NCI-H187 treated with DMSO at 0.1 percent for 48 hours (cell line): ENCODE results near the gene CTNNA3.

Experiments
- DNase-seq: peaks from one replicate; lab custom pipeline; 2025; lab: John Stamatoyannopoulos, UW

The CTNNA3 gene

GRCh38 chr10:66811211-66811610, 884.8 kb downstream of the CTNNA3 start:
- no peak for DNase-seq

DNA sequence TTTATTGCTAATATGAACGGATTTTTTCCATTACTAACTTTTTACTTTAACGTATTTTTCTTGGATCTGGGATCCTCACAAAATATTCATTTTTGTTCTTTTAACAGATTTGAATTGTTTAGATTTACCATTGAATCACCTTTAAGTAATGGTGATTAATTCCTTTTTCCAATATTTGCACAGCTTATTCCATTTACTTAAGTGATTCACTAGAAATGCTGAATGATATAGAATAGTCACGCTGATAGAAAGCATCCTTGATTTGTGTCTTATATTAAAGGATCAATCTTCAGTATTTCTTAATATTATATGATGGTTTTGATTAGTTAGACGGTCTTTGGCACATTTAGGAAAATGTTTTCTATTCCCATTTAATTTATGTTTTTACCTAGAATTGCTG, 886.6 kb downstream of the CTNNA3 start:
- no peak for DNase-seq

- no peak for DNase-seq
Observed at GRCh38 chr10:66805612-66806011, 890.4 kb downstream of the CTNNA3 start.

- no peak for DNase-seq
Observed at GRCh38 chr10:66804962-66805361, 891.0 kb downstream of the CTNNA3 start.

GRCh38 chr10:66803174-66803573, 892.8 kb downstream of the CTNNA3 start:
- DNase-seq: no peak

- no peak for DNase-seq
Observed at GRCh38 chr10:66799474-66799873, 896.5 kb downstream of the CTNNA3 start.

DNA sequence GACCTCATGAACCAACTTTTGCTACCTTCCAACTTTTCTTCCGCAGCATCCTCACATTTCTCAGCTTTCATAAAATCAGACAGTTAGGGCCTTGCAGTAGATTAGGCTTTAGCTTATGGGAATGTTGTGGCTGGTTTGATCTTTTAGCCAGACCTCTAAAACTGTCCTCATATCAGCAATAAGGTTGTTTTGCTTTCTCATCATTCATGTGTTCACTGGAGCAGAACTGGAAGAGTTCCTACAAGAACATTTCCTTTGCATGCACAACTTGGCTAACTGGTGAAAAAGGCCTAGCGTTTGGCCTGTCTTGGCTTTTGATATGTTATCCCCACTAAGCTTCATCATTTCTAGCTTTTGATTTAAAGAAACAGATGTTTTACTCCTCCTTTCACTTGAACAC, 900.1 kb downstream of the CTNNA3 start:
- DNase-seq: no peak

- DNase-seq: no peak
Observed at GRCh38 chr10:66792441-66792840, 903.6 kb downstream of the CTNNA3 start.

GRCh38 chr10:66788178-66788987, 907.6 kb downstream of the CTNNA3 start:
- DNase-seq: no peak

DNA sequence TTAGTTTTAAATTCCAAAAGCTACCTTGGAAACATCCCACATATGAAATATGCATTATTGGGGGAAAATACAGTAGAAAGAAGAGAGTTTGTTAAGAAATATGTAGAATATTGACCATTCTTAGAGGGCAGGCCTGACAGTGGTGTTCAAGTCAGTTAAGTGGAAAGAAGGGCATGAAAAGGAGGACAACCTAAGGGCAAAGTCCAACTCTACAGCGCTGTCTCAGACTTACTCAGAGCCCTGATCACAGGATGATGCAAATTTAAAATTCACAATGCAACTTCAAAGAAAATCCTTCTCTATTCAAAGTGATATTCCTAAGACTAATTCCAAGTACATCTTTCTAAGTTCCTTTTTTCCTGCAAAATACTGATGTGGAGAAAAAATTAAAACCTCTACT, 909.3 kb downstream of the CTNNA3 start:
- no peak for DNase-seq

DNA sequence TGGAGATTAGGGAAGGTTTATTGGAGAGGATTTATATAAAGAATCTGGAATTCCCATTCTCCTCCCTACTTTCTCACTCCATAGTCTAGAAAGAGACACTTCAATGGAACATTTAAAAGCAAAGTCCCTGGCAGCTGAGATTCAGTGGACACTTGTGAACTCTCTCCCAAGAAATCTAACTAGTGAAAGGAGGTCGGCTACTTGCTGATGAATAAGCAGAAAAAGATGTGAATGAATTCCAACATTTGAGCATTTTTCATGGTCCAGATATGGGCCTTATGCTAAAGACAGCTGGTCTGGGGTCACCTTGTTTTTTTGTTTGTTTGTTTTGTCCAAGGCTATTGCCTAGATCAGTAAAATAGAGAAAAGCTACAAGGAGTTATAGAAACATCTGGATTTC, 911.2 kb downstream of the CTNNA3 start:
- no peak for DNase-seq

DNA sequence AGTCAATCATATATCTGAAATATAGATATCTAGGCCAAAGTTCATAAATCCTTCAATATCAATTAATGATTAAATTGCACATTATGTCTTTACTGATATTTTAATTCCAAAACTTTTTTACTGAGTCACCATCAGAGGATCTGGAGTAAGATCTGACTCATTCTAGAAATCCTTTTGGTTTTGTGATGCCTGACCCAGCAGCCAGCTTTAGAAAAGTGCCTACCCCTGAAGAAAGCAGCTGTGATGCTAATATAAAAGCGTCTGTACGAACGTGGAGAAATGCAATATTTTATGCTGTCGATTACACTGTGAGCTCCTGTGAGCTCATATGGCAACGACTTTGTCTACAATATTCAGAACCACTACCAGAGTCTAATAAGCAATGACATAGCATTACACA, 912.7 kb downstream of the CTNNA3 start:
- DNase-seq: no peak

DNA sequence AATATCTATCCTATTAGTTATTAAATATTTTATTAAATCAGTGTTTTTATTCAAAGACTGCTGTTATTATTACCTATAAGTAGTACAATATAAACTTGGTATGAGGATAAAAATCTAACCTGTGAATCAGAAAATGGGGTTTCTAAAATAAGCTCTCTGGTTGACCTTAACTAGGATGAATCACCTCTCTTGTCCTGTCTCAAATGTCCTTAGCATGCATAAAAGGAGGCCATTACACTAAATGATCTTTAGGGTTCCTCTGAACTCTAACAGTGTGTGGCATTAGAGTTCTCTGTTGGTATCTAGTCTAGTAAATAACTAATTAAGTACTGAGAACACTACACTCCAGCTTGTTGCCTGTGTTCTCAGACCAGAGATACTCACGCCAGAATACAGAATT, 913.2 kb downstream of the CTNNA3 start:
- no peak for DNase-seq

- DNase-seq: no peak
Observed at GRCh38 chr10:66782144-66782543, 913.9 kb downstream of the CTNNA3 start.

DNA sequence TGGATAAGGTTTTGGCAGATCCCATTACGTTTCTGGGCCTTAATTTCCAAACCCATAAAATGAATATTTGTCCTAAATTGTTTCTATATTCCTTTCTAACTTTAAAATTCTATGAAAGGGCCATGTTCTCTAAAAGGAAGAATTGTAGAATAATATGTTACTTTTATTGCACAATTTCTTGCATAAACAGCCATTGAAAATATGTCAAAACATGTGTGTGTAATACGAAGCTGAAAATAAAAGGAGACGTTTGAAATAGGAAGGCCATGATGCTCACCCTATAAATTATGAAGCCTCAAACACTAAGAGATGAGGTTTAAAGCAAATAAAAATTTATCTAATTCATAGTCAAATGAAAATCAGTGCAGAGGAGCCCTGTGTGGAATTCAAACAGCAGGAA, 915.2 kb downstream of the CTNNA3 start:
- DNase-seq: no peak

DNA sequence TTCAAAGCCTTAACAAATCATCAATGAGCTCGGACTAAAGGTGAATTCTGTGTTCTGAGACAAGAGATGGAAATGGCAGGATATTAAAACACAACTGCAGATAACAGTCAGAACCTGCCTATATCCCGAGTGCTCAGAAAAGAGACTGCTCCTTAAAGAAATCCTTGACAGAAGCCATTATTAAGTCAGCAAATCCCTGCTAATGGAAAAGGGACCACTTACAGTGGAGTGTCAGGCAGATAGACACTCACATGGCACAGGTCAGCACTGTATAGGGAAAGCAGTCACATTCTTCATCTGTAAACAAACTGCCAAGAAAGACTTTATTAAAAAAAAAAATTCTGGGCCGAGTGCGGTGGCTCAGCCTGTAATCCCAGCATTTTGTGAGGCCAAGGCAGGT, 917.6 kb downstream of the CTNNA3 start:
- no peak for DNase-seq

DNA sequence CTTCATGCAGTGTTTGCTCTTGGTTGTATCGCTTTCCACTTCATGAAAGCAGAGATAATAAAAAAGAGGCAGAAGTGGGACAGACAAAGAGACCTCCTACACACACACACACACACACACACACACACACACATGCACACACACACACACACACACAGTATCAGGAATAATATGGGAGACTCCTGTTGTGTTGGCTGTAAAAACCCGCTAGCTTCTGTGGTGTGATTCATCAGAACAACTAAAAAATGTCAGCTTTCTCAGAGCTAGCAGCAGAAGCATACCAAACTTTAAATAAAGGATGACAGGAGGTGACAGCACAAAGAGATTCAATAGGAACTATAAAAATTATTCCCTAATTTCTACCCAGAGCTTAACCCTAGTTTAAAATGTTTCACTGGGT, 918.3 kb downstream of the CTNNA3 start:
- no peak for DNase-seq

- no peak for DNase-seq
Observed at GRCh38 chr10:66773472-66773817, 922.5 kb downstream of the CTNNA3 start.

GRCh38 chr10:66772548-66773471, 923.2 kb downstream of the CTNNA3 start:
- DNase-seq: no peak

GRCh38 chr10:66767707-66768106, 928.3 kb downstream of the CTNNA3 start:
- no peak for DNase-seq

DNA sequence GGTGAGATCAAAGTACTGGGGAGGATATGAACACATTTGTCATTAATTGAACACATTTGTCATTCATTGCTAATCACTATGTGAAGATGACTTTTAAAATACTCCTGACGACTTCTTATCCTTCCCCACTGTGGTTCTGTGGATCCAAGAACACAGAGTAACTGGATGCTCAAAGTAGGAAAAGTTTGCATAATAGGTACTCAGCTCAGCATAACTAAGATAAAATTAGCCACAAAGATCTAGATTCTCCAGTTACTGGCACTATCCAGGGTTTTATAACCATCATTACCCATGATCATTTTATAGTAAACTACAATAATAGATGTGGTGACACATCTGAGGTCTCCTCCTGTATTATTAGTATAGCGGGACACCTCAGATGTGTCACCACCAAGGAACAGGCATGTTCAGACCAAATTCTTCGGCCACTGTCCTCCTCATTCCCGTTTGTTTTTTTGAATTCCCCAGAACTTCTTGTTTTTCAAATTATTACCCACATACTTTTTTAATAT, 933.7 kb downstream of the CTNNA3 start:
- no peak for DNase-seq

- no peak for DNase-seq
Observed at GRCh38 chr10:66760941-66761340, 935.1 kb downstream of the CTNNA3 start.

DNA sequence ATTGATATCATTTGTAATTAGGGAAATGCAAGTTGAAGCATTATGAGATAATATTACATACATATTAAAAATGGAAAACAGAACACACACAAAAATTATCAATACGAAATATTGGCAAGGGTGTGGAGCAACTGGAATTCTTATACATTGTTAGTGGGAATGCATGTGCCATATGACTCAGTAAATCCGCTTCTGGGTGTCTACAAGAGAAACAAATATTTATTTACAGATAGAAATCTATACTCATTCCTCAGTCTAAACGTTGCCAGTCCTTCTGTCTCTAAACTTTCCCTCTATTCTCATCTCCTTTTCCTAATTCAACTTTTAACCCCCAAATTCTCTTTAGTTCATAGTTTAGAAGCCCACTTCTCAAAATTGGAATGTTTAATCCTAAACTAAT, 940.5 kb downstream of the CTNNA3 start:
- no peak for DNase-seq
